HCT116 (cell line): ENCODE results near the gene NAB1. TPM values are rescaled to one million over a fixed set of nuclear protein-coding genes. Genes with fewer than 3 reads are reported as not detected.

Experiments
- ATAC-seq: fragments of 200-7000 bp; cut with Tn5 transposase; 2 replicates; pipeline ENCODE4 v1.9.1; 2020; ENCODE audit warnings: mild to moderate bottlenecking, moderate library complexity
- BruUV-seq: library from RNA; stranded (reverse); fragments of 400-500 nt; replicated peaks from 2 replicates; lab custom pipeline; 2021; lab: Mats Ljungman, UMichigan
- CTCF ChIA-PET: fragments of 300-600 bp; sonication (Branson Sonifier 250); formaldehyde crosslinking; loops from one replicate; lab custom pipeline; 2021; ENCODE audit warnings: antibody characterized with exemption; lab: Charles Lee
- POLR2A ChIA-PET: fragments of 300-600, 350-600 bp; sonication (Branson Sonifier 250); formaldehyde crosslinking; loops from one replicate; lab custom pipeline; 2021; ENCODE audit warnings: antibody characterized with exemption; lab: Charles Lee
- RAD21 ChIA-PET, 2 experiments: fragments of 300-600 bp; sonication (Branson Sonifier 250); formaldehyde crosslinking; loops; one replicate each; lab custom pipeline; 2023; ENCODE audit warnings: low total read pairs in 2 of 2; ENCODE audit not compliant: uncharacterized antibody in 2 of 2, unreplicated experiment in 2 of 2, low non-redundant PET in 1 of 2; lab: Charles Lee
- DNase-seq: peaks from one replicate; pipeline ENCODE4 v3.0.0-alpha.2; 2010; ENCODE audit warnings: low read depth, low spot score
- H2AFZ ChIP-seq: fragments of 200-600 bp; shearing (Covaris generic), sonication (generic); 2 replicates; pipeline ENCODE4 v1.6.1; 2017; ENCODE audit warnings: low read depth, mixed run types, mixed read lengths, antibody characterized with exemption, low read length; ENCODE audit not compliant: poor library complexity, severe bottlenecking
- H3K27ac ChIP-seq: 2 replicates; pipeline ENCODE4 v1.5.1; 2012; ENCODE audit warnings: low read depth, low read length
- H3K27me3 ChIP-seq: fragments of 200-600 bp; sonication (generic); 2 replicates; pipeline ENCODE4 v1.6.1; 2016; ENCODE audit warnings: mixed run types, low read length, mixed read lengths; ENCODE audit not compliant: insufficient read depth
- H3K36me3 ChIP-seq, 2 experiments: fragments of 200-500 bp in 1 of 2; fragments of 200-600 bp in 1 of 2; sonication (Bioruptor generic) in 1 of 2; sonication (generic) in 1 of 2; 2 replicates each; pipeline versions ENCODE4 v1.5.1 to v1.6.1; 2014 to 2016; ENCODE audit warnings: low read length in 2 of 2, inconsistent platforms in 1 of 2, mixed read lengths in 1 of 2, mixed run types in 1 of 2; ENCODE audit not compliant: insufficient read depth in 2 of 2, control insufficient read depth in 1 of 2
- H3K4me1 ChIP-seq, 2 experiments: fragments of 200-600 bp in 1 of 2; sonication (generic) in 1 of 2; 2 replicates each; pipeline versions ENCODE4 v1.5.1 to v1.6.1; 2012 to 2017; ENCODE audit warnings: low read length in 2 of 2, inconsistent platforms in 1 of 2, mild to moderate bottlenecking in 1 of 2, mixed read lengths in 1 of 2, mixed run types in 1 of 2, moderate library complexity in 1 of 2; ENCODE audit not compliant: insufficient read depth in 2 of 2, control insufficient read depth in 1 of 2
- H3K4me2 ChIP-seq: fragments of 200-600 bp; sonication (generic); 2 replicates; pipeline ENCODE4 v1.6.1; 2017; ENCODE audit warnings: mixed run types, low read length, mixed read lengths
- H3K4me3 ChIP-seq, 2 experiments: fragments of 200-600 bp in 1 of 2; sonication (generic) in 1 of 2; replicated peaks in 1 of 2; 2 replicates each; pipeline ENCODE4 v1.5.1; 2011 to 2016; ENCODE audit warnings: low read length in 2 of 2, control low read depth in 1 of 2, low read depth in 1 of 2, mild to moderate bottlenecking in 1 of 2, mixed read lengths in 1 of 2, mixed run types in 1 of 2
- H3K79me2 ChIP-seq: fragments of 200-600 bp; sonication (generic); 2 replicates; pipeline ENCODE4 v1.6.1; 2017; ENCODE audit warnings: mild to moderate bottlenecking, mixed run types, low read length, moderate library complexity, mixed read lengths; ENCODE audit not compliant: insufficient read depth
- H3K9ac ChIP-seq: fragments of 200-600 bp; sonication (generic); 2 replicates; pipeline ENCODE4 v1.6.1; 2016; ENCODE audit warnings: low read length, mixed read lengths
- H3K9me2 ChIP-seq: fragments of 200-600 bp; sonication (generic), shearing (Covaris generic); 2 replicates; pipeline ENCODE4 v1.6.1; 2017; ENCODE audit warnings: mixed run types, mild to moderate bottlenecking, moderate library complexity; ENCODE audit not compliant: insufficient read depth
- H3K9me3 ChIP-seq, 2 experiments: fragments of 200-500 bp in 1 of 2; fragments of 200-600 bp in 1 of 2; sonication (Bioruptor generic) in 1 of 2; sonication (generic) in 1 of 2; 2 replicates each; pipeline ENCODE4 v1.6.1; 2014 to 2017; ENCODE audit warnings: low read length in 2 of 2, mixed read lengths in 2 of 2, inconsistent platforms in 1 of 2, low read depth in 1 of 2, mild to moderate bottlenecking in 1 of 2, mixed run types in 1 of 2, moderate library complexity in 1 of 2; ENCODE audit not compliant: control insufficient read depth in 1 of 2, insufficient read depth in 1 of 2
- H4K20me1 ChIP-seq: fragments of 200-600 bp; sonication (generic), shearing (Covaris generic); 2 replicates; pipeline ENCODE4 v1.6.1; 2017; ENCODE audit warnings: mixed run types, mild to moderate bottlenecking, moderate library complexity; ENCODE audit not compliant: insufficient read depth
- ATF3 ChIP-seq: IDR thresholded peaks from 2 replicates; pipeline ENCODE4 v1.6.1; 2012
- CBX3 ChIP-seq: IDR thresholded peaks from 2 replicates; pipeline ENCODE4 v1.6.1; 2012; ENCODE audit warnings: low read depth
- CEBPB ChIP-seq: IDR thresholded peaks from 2 replicates; pipeline ENCODE4 v1.6.1; 2012; ENCODE audit warnings: low read depth
- CTCF ChIP-seq, 3 experiments: fragments of 200-600 bp in 1 of 3; sonication (generic) in 1 of 3; IDR thresholded peaks in 2 of 3; conservative IDR thresholded peaks in 1 of 3; 2 replicates each; pipeline ENCODE4 v1.5.1; 2012 to 2017; ENCODE audit warnings: low read depth in 2 of 3, low read length in 2 of 3, antibody characterized with exemption in 1 of 3, borderline replicate concordance in 1 of 3, control low read depth in 1 of 3, mild to moderate bottlenecking in 1 of 3, mixed read lengths in 1 of 3, mixed run types in 1 of 3, moderate library complexity in 1 of 3; ENCODE audit not compliant: insufficient read depth in 1 of 3
- EZH2phosphoT487 ChIP-seq: fragments of 200-600 bp; IDR thresholded peaks from 2 replicates; pipeline ENCODE4 v1.6.1; 2018; ENCODE audit warnings: antibody characterized with exemption, borderline replicate concordance
- POLR2A ChIP-seq: IDR thresholded peaks from 2 replicates; pipeline ENCODE4 v1.7.0; 2011; ENCODE audit warnings: borderline replicate concordance; ENCODE audit not compliant: insufficient read depth, insufficient read length; ENCODE audit errors: extremely low read depth
- RAD21 ChIP-seq: IDR thresholded peaks from 2 replicates; pipeline ENCODE4 v1.6.1; 2012; ENCODE audit warnings: low read depth, mild to moderate bottlenecking
- SIN3A ChIP-seq: IDR thresholded peaks from 2 replicates; pipeline ENCODE4 v1.6.1; 2012; ENCODE audit warnings: low read depth
- intact Hi-C: fragments of 100-400 bp; cut with micrococcal nuclease; formaldehyde crosslinking; loops from 2 replicates; pipeline ENCODE4 v1.10.0; 2022
- total RNA-seq: library from RNA; stranded (reverse); gene quantifications from one replicate; pipeline ENCODE4 v1.2.1, GENCODE V29; 2021; ENCODE audit not compliant: unreplicated experiment
- TF ChIP-seq, protein P1 (sequence below): IDR thresholded peaks from 2 replicates; pipeline ENCODE4 v1.6.1; 2011; ENCODE audit warnings: mild to moderate bottlenecking, low read length, moderate library complexity; ENCODE audit not compliant: insufficient replicate concordance; ENCODE audit errors: extremely low read depth

Gene NAB1
- total RNA-seq, 1 experiment from 2014 or later: 43.8 TPM

DNA sequence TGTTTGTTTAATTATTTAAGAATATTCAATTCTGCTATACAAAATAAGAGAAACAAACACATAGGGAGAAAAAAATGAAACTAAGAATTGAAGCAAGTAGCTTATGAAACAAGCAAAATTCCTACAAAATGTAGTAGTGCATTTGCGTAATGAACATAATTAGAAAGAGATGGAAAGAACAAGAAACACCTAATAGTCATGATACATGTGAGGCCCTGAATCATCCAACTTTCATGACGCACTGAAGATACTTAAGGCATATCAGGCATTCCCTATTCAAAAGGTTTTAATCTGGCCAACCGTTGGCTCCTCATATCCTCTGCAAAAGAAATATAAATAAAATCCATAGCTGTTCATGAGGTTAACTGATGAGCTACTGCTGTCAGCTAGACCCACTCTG, 14.5 kb upstream of the NAB1 start:
- no peak for TF ChIP-seq SIN3A
- no peak for TF ChIP-seq CEBPB
- TF ChIP-seq ATF3: no peak
- no peak for TF ChIP-seq CBX3
- TF ChIP-seq EZH2phosphoT487: no peak
- TF ChIP-seq CTCF (IDR thresholded peaks at IDR 0.05 in 2 of 3, conservative IDR thresholded peaks at IDR 0.05 in 1 of 3; ENCODE audit: borderline replicate concordance in 1 of 3, insufficient read depth in 1 of 3, low read depth in 2 of 3, low read length in 2 of 3): no peak
- TF ChIP-seq RAD21: no peak
- TF ChIP-seq POLR2A: no peak
- TF ChIP-seq, protein P1, sequence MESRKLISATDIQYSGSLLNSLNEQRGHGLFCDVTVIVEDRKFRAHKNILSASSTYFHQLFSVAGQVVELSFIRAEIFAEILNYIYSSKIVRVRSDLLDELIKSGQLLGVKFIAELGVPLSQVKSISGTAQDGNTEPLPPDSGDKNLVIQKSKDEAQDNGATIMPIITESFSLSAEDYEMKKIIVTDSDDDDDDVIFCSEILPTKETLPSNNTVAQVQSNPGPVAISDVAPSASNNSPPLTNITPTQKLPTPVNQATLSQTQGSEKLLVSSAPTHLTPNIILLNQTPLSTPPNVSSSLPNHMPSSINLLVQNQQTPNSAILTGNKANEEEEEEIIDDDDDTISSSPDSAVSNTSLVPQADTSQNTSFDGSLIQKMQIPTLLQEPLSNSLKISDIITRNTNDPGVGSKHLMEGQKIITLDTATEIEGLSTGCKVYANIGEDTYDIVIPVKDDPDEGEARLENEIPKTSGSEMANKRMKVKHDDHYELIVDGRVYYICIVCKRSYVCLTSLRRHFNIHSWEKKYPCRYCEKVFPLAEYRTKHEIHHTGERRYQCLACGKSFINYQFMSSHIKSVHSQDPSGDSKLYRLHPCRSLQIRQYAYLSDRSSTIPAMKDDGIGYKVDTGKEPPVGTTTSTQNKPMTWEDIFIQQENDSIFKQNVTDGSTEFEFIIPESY: no peak
- no peak overlapping the region for H3K4me3 ChIP-seq
- no peaks in the 10 kb centered on the region for H3K79me2 ChIP-seq
- H4K20me1 ChIP-seq: no peaks in the 10 kb centered on the region
- BruUV-seq: no TSS peak
- intact Hi-C loops: no loop called here
- H3K4me2 ChIP-seq: no peak overlapping the region
- no peak overlapping the region for H3K9ac ChIP-seq
- peaks cover 7 to 13% of the 10 kb centered on the region in 2 experiments; a peak in 3 of 4 replicates for H3K4me1 ChIP-seq
- no peak overlapping the region for H2AFZ ChIP-seq
- H3K9me3 ChIP-seq: no peaks in the 10 kb centered on the region
- ChIA-PET CTCF (no interaction called here), RAD21 (no interaction called here), POLR2A (no interaction called here)
- ATAC-seq: no peak
- no peak for DNase-seq
- H3K36me3 ChIP-seq: no peaks in the 10 kb centered on the region
- no peak overlapping the region for H3K27ac ChIP-seq
- no peaks in the 10 kb centered on the region for H3K27me3 ChIP-seq
- no peaks in the 10 kb centered on the region for H3K9me2 ChIP-seq
